HepG2 (cell line): ENCODE data around the gene CDA. TPM values are rescaled to one million over a fixed set of nuclear protein-coding genes. Genes with fewer than 3 reads are reported as not detected.
A peak's percentile ranks its signal among the peaks of the same experiment; 100 is the strongest.

Source experiments
- FOSL2 ChIP-seq: sonication (generic); formaldehyde crosslinking; IDR thresholded peaks from 2 replicates; pipeline ENCODE4 v1.4.0; 2020; ENCODE audit warnings: missing genetic modification reagents
- GABPA ChIP-seq, 2 experiments: IDR thresholded peaks; 2 replicates each; pipeline ENCODE4 v1.6.1; 2011 to 2016; ENCODE audit warnings: low read depth in 2 of 2, low read length in 1 of 2, missing biosample characterization in 1 of 2, missing genetic modification characterization in 1 of 2
- MAF1 ChIP-seq: sonication (generic); formaldehyde crosslinking; IDR thresholded peaks from 2 replicates; pipeline ENCODE4 v1.5.0; 2020; ENCODE audit warnings: missing genetic modification reagents, borderline replicate concordance
- SIX1 ChIP-seq: sonication (generic); formaldehyde crosslinking; IDR thresholded peaks from 2 replicates; pipeline ENCODE4 v1.4.0; 2020; ENCODE audit warnings: missing genetic modification reagents, borderline replicate concordance
- SRF ChIP-seq: IDR thresholded peaks from 2 replicates; pipeline ENCODE4 v1.6.1; 2011; ENCODE audit warnings: mild to moderate bottlenecking, low read depth, low read length, moderate library complexity
- SUZ12 ChIP-seq: fragments of 150-350 bp; IDR thresholded peaks from 2 replicates; pipeline ENCODE4 v1.6.1; 2014; ENCODE audit warnings: low read depth, low read length
- THAP11 ChIP-seq: IDR thresholded peaks from 2 replicates; pipeline ENCODE4 v1.6.1; 2016; ENCODE audit warnings: missing biosample characterization, missing genetic modification reagents
- YY1 ChIP-seq: IDR thresholded peaks from 2 replicates; pipeline ENCODE4 v1.6.1; 2011; ENCODE audit warnings: low read length, low read depth, moderate library complexity, mild to moderate bottlenecking; ENCODE audit not compliant: insufficient read depth, insufficient replicate concordance
- ZMYM4 ChIP-seq: sonication (generic); formaldehyde crosslinking; IDR thresholded peaks from 2 replicates; pipeline ENCODE4 v1.8.1; 2023; ENCODE audit warnings: mild to moderate bottlenecking, missing genetic modification reagents
- ZNF337 ChIP-seq: sonication (generic); formaldehyde crosslinking; IDR thresholded peaks from 2 replicates; pipeline ENCODE4 v1.5.1; 2020; ENCODE audit warnings: missing genetic modification reagents, low read depth, mild to moderate bottlenecking, borderline replicate concordance
- ZNF569 ChIP-seq: sonication (generic); formaldehyde crosslinking; IDR thresholded peaks from 2 replicates; pipeline ENCODE4 v1.5.0; 2020; ENCODE audit warnings: mild to moderate bottlenecking, missing genetic modification reagents, moderate library complexity, borderline replicate concordance
- polyA plus RNA-seq, 8 experiments: library from polyadenylated mRNA; depleted of rRNA in 3 of 8; stranded (reverse) in 7 of 8; unstranded in 1 of 8; fragments of >200 nt; fragmentation: Illumina TruSeq in 4 of 8; extraction: Trizol in 4 of 8; gene quantifications; 2 replicates each; pipeline versions ENCODE4 v1.2.1 to v1.2.3, GENCODE V29; 2011 to 2016; ENCODE audit warnings: low read depth in 4 of 8, missing spikeins in 1 of 8, mixed read lengths in 1 of 8; ENCODE audit not compliant: insufficient read depth in 1 of 8
- total RNA-seq, 5 experiments: library from RNA; depleted of rRNA; stranded (reverse); fragments of >200 nt; fragmentation: Illumina TruSeq; extraction: Trizol; gene quantifications; 2 replicates each; pipeline ENCODE4 v1.2.3, GENCODE V29; 2016; ENCODE audit warnings: low read depth in 1 of 5
- TF ChIP-seq, protein P1 (sequence below): sonication (generic); formaldehyde crosslinking; IDR thresholded peaks from 2 replicates; pipeline ENCODE4 v1.8.0; 2022; ENCODE audit warnings: missing genetic modification reagents, mild to moderate bottlenecking, inconsistent platforms, borderline replicate concordance
- TF ChIP-seq, protein P2 (sequence below): sonication (generic); formaldehyde crosslinking; IDR thresholded peaks from 2 replicates; pipeline ENCODE4 v1.5.1; 2020; ENCODE audit warnings: missing genetic modification reagents, mild to moderate bottlenecking, borderline replicate concordance

CDA gene
- total and polyA plus RNA-seq, 2 of the 13 experiments (the other 11 are each of a cell fraction or from before 2014, with no cell fraction given) = 0.66 to 2.1 TPM

DNA sequence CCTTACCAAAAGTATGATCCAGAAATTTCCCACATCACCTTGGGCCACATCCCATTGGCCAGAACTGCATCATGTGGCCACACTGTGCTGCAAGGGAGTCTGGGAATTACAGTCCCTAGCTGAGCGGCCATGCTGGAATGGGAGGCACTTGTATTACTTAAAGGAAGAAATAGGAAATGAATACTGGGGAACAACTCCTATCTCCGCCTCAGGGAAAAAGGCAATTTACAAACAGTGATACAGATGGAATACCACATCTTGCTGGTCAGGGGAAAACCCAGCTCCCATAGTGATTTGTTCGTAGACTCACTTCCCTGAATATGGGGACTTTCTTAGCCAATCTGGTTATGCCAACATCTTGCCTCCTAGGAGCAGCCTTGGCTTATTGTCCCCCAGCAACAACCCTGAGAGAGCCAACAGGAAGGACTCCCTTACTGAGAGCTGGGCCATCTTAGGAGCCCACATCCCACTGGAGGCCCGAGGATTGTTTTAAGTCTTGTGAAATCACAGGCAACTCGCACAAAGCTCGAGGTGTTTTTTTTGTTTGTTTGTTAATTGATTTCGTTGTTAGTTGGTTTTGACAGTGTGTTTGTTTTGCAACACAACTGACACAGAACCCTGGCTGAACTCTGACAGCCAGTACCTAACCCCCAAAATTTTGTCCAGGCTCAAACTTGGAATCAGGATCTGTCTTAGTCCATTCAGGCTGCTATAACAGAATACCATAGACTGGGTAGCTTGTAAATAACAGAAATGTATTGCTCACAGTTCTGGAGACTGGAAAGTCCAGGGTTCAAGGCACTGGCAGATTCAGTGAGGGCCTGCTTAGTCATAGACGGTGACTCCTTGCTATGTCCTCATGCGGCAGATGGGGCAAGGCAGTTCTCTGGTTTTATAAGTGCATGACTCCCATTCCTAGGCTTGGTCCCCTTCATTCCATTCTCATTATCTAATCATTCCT, 14.9 kb downstream of the CDA start (continued):
- TF ChIP-seq, protein P1, sequence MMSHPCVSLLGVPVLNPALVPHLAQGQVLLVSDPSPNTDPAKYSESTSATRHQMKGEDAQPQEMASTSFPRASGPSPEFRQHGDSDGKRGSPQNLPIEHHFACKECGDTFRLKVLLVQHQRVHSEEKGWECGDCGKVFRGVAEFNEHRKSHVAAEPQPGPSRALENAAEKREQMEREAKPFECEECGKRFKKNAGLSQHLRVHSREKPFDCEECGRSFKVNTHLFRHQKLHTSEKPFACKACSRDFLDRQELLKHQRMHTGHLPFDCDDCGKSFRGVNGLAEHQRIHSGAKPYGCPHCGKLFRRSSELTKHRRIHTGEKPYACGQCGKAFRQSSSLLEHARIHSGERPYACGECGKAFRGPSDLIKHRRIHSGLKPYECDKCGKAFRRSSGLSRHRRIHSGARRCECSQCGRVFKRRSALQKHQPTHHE (CRISPR knock-in tag) = no peak
- TF ChIP-seq ZNF569 (CRISPR knock-in tag) = no peak
- TF ChIP-seq ZNF337 (CRISPR knock-in tag) = no peak
- peak; percentile 47; the same call in 1 of the 2 replicates for TF ChIP-seq THAP11 (CRISPR knock-in tag)
- peak; percentile 66 for TF ChIP-seq FOSL2 (CRISPR knock-in tag)
- TF ChIP-seq SRF = no peak
- peak; percentile 36 for TF ChIP-seq YY1
- no peak for TF ChIP-seq SIX1 (CRISPR knock-in tag)
- TF ChIP-seq, protein P2, sequence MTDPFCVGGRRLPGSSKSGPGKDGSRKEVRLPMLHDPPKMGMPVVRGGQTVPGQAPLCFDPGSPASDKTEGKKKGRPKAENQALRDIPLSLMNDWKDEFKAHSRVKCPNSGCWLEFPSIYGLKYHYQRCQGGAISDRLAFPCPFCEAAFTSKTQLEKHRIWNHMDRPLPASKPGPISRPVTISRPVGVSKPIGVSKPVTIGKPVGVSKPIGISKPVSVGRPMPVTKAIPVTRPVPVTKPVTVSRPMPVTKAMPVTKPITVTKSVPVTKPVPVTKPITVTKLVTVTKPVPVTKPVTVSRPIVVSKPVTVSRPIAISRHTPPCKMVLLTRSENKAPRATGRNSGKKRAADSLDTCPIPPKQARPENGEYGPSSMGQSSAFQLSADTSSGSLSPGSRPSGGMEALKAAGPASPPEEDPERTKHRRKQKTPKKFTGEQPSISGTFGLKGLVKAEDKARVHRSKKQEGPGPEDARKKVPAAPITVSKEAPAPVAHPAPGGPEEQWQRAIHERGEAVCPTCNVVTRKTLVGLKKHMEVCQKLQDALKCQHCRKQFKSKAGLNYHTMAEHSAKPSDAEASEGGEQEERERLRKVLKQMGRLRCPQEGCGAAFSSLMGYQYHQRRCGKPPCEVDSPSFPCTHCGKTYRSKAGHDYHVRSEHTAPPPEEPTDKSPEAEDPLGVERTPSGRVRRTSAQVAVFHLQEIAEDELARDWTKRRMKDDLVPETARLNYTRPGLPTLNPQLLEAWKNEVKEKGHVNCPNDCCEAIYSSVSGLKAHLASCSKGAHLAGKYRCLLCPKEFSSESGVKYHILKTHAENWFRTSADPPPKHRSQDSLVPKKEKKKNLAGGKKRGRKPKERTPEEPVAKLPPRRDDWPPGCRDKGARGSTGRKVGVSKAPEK (CRISPR knock-in tag) = no peak
- TF ChIP-seq ZMYM4 (CRISPR knock-in tag) = no peak
- TF ChIP-seq MAF1 = no peak
- TF ChIP-seq SUZ12 = no peak
- no peak for TF ChIP-seq GABPA (IDR thresholded peaks at IDR 0.05; ENCODE audit: low read depth, low read length)
- no peak for TF ChIP-seq GABPA (CRISPR knock-in tag; IDR thresholded peaks at IDR 0.05; ENCODE audit: low read depth)
- TF ChIP-seq, all 625 proteins: peak for 10
